Brain microvascular endothelial cell (primary cell): ENCODE measurements around the gene FZR1.

Experiments
- DNase-seq: peaks from one replicate; pipeline ENCODE4 v3.0.0-alpha.2; 2020
- H3K27ac ChIP-seq: fragments of 250-450 bp; sonication (Bioruptor Pico); 2 replicates; pipeline ENCODE4 v1.5.1; 2020; ENCODE audit warnings: mild to moderate bottlenecking, moderate library complexity
- H3K27me3 ChIP-seq: fragments of 250-450 bp; sonication (Bioruptor Pico); replicated peaks from 2 replicates; pipeline ENCODE4 v1.5.1; 2020; ENCODE audit warnings: mild to moderate bottlenecking
- H3K36me3 ChIP-seq: fragments of 250-450 bp; sonication (Bioruptor Pico); replicated peaks from 2 replicates; pipeline ENCODE4 v1.5.1; 2020; ENCODE audit warnings: mild to moderate bottlenecking
- H3K4me3 ChIP-seq: 2 replicates; pipeline ENCODE4 v1.5.1; 2011; ENCODE audit warnings: low read depth, mild to moderate bottlenecking, control low read depth, low read length, moderate library complexity
- in situ Hi-C: cut with HindIII; loops from 2 replicates; pipeline ENCODE4 v1.10.0; 2017; ENCODE audit warnings: low sequenced_read_pairs, low pct_ligation_motif_present
- TF ChIP-seq, protein P1 (sequence below): IDR thresholded peaks from 2 replicates; pipeline ENCODE4 v1.5.1; 2011; ENCODE audit warnings: low read depth, mild to moderate bottlenecking, moderate library complexity, low read length, control low read depth, inconsistent platforms; ENCODE audit errors: missing control alignments

Gene FZR1

DNA sequence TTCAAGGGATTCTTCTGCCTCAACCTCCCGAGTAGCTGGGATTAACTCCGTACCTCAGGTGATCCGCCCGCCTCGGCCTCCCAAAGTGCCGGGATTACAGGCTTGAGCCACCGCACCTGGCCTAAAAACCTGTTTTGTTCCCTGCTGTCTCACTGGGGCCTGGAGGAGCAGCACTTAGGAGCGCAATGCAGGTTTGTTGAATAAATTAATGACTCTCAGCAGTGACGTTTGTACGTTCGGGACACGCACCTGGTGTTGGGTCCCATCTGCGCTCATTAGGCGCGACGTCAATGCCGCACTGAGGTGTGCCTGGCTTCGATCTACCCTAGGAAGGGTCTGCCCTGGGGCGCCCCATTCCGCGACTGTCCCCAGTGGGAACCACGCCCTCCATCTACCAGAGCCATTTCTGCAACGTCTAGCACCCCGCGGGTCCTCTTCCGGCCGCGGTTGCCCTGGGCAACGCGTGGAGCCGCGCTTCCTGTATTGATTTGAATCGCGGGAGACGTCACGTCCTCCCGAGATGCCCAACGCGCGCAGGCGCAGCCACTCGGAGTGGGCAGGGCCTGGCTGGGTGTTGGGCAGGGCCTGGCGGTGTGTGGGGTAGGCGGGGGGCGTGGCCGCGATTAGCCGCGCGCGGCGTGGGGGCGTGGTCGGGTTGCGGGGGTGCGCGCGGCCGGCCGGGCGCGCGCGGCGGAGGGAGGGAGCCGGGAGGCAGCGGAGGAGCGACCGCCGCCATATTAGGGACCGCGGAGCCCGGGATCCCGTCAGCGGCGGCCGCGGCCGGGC is at the start of gene FZR1:
TSS of gene FZR1 (plus strand) at position 714 of the 786 bp plus-strand sequence. CDS start 16,679 bp downstream, outside the sequence.
- H3K27ac ChIP-seq = peak within 1 kb of the TSS; percentile 79
- peaks cover 14% of the 10 kb centered on the region for H3K36me3 ChIP-seq
- in situ Hi-C loops = no loop called here
- H3K27me3 ChIP-seq = no peaks in the 10 kb centered on the region
- H3K4me3 ChIP-seq = peak within 1 kb of the TSS; percentile 82
- TF ChIP-seq, protein P1, sequence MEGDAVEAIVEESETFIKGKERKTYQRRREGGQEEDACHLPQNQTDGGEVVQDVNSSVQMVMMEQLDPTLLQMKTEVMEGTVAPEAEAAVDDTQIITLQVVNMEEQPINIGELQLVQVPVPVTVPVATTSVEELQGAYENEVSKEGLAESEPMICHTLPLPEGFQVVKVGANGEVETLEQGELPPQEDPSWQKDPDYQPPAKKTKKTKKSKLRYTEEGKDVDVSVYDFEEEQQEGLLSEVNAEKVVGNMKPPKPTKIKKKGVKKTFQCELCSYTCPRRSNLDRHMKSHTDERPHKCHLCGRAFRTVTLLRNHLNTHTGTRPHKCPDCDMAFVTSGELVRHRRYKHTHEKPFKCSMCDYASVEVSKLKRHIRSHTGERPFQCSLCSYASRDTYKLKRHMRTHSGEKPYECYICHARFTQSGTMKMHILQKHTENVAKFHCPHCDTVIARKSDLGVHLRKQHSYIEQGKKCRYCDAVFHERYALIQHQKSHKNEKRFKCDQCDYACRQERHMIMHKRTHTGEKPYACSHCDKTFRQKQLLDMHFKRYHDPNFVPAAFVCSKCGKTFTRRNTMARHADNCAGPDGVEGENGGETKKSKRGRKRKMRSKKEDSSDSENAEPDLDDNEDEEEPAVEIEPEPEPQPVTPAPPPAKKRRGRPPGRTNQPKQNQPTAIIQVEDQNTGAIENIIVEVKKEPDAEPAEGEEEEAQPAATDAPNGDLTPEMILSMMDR = no peak
- peak; percentile 98 for DNase-seq

DNA sequence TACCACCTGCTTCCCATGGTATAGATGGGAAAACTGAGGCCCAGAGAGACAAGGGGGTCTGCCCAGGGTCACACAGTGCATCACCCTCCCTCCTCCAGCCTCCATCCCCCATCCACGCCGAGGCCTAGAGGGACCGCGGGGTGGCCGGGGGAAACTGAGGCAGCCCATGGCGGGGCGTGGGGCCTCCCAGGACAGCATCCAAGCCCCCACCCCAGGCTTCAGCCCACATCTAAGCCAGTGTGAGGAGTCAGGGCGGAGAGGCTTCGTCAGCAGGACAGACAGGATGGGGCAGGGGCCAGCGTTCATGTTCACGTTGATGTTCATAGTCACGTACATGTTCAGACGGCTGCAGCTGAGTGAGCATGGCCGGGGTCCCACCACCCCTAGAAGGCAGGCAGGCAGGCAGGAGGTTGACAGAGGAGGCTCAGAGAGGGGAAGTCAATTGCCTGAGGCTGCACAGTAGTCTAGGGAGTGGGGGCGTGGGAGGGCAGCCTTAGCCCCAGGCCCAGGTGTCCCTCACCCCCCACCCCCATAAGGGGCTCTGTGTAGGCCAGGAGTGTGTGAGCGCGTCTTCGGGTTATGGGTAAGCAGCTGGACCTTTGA is 49.1 kb upstream of the FZR1 start:
- Histone ChIP-seq H3K4me3 (no peak overlapping the region), H3K27me3 (no peaks in the 10 kb centered on the region), H3K27ac (peak overlapping the region; percentile 91), H3K36me3 (peaks cover 53% of the 10 kb centered on the region)
- in situ Hi-C loops = no loop called here
- no peak for DNase-seq
- TF ChIP-seq, protein P1 = no peak

DNA sequence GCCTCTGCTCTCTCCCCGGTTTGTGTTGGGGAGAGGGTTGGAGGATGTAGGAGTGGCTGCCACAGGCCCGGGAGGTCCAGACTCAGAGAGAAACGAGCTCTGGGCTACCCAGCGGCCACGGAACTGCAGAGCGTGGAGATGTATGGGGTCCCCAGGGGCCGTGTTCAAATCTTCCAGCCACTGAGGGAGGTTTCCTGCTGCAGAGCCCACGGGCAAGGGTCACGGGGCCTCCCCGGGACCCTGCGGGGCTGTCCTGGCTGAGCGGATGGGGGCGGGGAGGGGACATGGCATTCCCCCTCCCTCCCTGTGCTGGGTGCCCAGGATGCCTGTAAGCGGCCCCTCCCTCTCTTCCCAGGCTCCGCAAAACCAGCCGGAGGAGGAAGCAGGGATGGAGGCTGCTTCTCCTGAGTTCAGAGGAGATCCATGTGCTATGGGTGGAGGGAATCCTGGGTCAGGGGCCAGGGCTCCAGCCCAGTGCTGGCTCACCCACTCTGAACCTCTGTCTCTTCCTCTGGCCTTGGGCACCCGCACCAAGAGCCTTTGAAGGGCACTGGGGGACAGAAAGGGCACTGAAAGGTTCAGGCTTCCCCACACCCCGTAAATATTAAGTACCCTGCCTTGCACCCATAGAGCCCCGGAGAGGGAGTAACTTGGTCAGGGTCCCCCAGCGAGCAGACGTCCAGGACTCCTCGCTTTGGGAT is 48.4 kb upstream of the FZR1 start:
- TF ChIP-seq, protein P1 = no peak
- in situ Hi-C loops = no loop called here
- no peaks in the 10 kb centered on the region for H3K27me3 ChIP-seq
- no peak overlapping the region for H3K4me3 ChIP-seq
- DNase-seq = no peak
- peaks cover 50% of the 10 kb centered on the region for H3K36me3 ChIP-seq
- peak overlapping the region; percentile 91 for H3K27ac ChIP-seq

DNA sequence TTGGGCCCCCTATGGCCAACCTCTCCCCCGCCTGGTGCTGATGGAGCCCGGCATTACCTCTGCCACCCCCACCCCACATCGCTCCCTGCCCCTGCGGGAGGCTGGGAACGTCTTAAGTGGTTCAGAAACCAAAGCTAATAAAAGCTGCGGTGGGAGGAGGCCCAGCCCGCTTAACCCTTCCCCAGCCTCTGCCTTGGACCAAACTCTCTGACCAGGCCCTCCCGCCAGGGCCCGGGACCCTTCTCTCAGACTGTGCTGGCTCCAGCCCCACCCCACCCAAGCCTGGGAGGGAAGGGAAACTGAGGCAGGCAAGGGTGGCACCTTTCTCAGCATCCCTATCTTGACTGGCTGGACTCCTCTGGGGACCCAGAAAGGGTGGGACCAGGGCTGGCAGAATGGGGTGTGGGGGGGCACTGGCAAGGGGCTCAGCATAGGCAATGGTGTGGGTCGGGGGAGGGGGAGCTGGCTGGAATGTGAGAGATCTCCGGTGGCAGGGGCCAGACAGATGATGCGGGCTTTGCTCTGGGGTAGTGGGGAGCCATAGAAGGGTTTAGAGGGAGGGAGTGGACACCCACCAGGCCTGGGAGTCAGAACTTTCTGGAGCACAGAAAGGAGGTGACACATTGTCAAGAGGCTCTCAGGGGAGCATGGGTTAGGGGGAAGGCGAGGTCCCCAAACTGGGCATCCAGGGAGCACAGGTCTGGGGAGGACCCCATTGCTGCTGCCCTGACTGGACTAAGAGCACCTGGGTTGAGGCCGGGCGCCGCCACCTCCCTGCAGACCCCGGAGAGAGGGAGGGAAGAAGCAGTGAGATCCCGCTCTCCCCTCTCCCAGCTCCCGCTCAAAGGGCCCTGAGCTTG is 47.7 kb upstream of the FZR1 start:
- DNase-seq = peak; percentile 43
- Histone ChIP-seq H3K27me3 (no peaks in the 10 kb centered on the region), H3K36me3 (peaks cover 48% of the 10 kb centered on the region), H3K4me3 (no peak overlapping the region), H3K27ac (peak overlapping the region; percentile 91)
- in situ Hi-C loops = no loop called here
- TF ChIP-seq, protein P1 = no peak

DNA sequence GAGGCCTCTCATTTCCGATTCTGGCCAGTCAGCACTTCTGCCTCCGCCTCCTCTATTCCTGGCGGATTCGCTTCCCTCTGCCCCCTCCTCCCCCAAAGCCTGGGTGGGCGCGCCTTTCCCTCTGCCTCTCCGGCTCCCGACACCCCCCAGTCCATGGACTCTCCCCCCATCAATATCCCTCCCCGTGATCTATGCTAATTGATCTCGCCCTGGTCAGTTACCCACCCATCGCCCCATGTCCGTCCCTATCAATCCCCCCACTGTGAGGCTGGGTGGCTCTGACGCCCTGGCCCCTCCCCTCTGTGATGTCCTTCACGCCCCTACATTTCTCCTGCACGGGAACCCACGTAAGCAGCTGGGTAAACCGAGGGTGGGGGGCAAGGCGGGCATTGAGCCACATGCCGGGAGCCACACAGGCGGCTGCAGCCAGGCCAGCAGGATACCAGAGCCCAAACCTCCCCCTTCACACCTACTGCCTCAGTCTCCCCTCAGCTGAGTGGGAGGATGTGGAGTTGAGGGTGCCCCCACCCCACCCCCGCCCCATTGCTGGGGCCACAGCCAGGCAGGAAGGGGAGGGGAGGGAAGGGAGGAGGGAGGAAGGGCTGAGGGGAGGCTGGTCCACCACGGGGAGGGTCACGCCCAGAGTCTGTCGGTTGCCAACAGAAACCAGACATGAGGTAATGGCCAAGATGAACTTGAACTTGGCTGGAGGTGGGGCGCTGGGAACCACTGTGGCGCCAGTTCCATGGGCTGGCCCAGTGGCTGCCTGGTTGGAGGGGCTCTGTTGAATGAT is 46.8 kb upstream of the FZR1 start:
- TF ChIP-seq, protein P1 = no peak
- H3K36me3 ChIP-seq = peaks cover 42% of the 10 kb centered on the region
- H3K4me3 ChIP-seq = peak overlapping the region; percentile 12
- DNase-seq = peak; percentile 96
- H3K27ac ChIP-seq = peak overlapping the region; percentile 91
- no peaks in the 10 kb centered on the region for H3K27me3 ChIP-seq
- in situ Hi-C loops = no loop called here
